Measurements from ENCODE around the gene MUC13.

GRCh38 chr3:124952282-124952855, 17.8 kb upstream of the MUC13 start:
- TF ChIP-seq CTCF (IDR thresholded peaks at IDR 0.05): no peak
- no peak for TF ChIP-seq ZFX (IDR thresholded peaks at IDR 0.05; ENCODE audit: borderline replicate concordance)
